H1 (cell line): ENCODE data around the gene IL12B.

ENCODE experiments used
- CHD2 ChIP-seq: IDR thresholded peaks from 2 replicates; pipeline ENCODE4 v1.6.1; 2012; ENCODE audit warnings: low read length, improper control_type of control experiment
- EZH2 ChIP-seq: fragments of 200-600 bp; sonication (generic); IDR thresholded peaks from 2 replicates; pipeline ENCODE4 v1.7.1; 2012; ENCODE audit warnings: low read depth, mild to moderate bottlenecking, moderate library complexity, low read length, inconsistent platforms; ENCODE audit not compliant: severe bottlenecking
- GTF2F1 ChIP-seq: IDR thresholded peaks from 2 replicates; pipeline ENCODE4 v1.6.1; 2012; ENCODE audit warnings: low read depth, low read length, improper control_type of control experiment, borderline replicate concordance
- MAFK ChIP-seq: IDR thresholded peaks from 2 replicates; pipeline ENCODE4 v1.6.1; 2012; ENCODE audit warnings: low read depth, mild to moderate bottlenecking, improper control_type of control experiment, low read length
- POLR2A ChIP-seq, 2 experiments: IDR thresholded peaks; 1 replicate in 1 of 2; 2 replicates in 1 of 2; pipeline ENCODE4 v1.6.1; 2011; ENCODE audit warnings: low read depth in 2 of 2, low read length in 2 of 2, mild to moderate bottlenecking in 2 of 2; ENCODE audit errors: control extremely low read depth in 1 of 2
- POLR2AphosphoS5 ChIP-seq: IDR thresholded peaks from 2 replicates; pipeline ENCODE4 v1.6.1; 2011; ENCODE audit warnings: low read depth, low read length
- RBBP5 ChIP-seq: IDR thresholded peaks from 2 replicates; pipeline ENCODE4 v1.7.1; 2012; ENCODE audit warnings: low read depth, mild to moderate bottlenecking, inconsistent platforms, low read length, moderate library complexity, borderline replicate concordance
- SRF ChIP-seq: IDR thresholded peaks from 2 replicates; pipeline ENCODE4 v1.6.1; 2011; ENCODE audit warnings: mild to moderate bottlenecking, low read depth, low read length, moderate library complexity
- TAF1 ChIP-seq: IDR thresholded peaks from 2 replicates; pipeline ENCODE4 v1.6.1; 2011; ENCODE audit warnings: mild to moderate bottlenecking, low read depth, low read length
- YY1 ChIP-seq: IDR thresholded peaks from 2 replicates; pipeline ENCODE4 v1.6.1; 2011; ENCODE audit warnings: low read depth, mild to moderate bottlenecking, low read length
- TF ChIP-seq, protein P1 (sequence below), 3 experiments: IDR thresholded peaks; 1 replicate in 2 of 3; 2 replicates in 1 of 3; pipeline versions ENCODE4 v1.5.1 to v1.6.1; 2011; ENCODE audit warnings: low read length in 3 of 3, mild to moderate bottlenecking in 3 of 3, inconsistent platforms in 2 of 3, low read depth in 1 of 3, moderate library complexity in 1 of 3; ENCODE audit not compliant: insufficient read depth in 1 of 3; ENCODE audit errors: control extremely low read depth in 1 of 3
- TF ChIP-seq, protein P2 (sequence below): IDR thresholded peaks from 2 replicates; pipeline ENCODE4 v1.6.1; 2011; ENCODE audit warnings: low read depth, mild to moderate bottlenecking, low read length; ENCODE audit not compliant: insufficient read depth
- TF ChIP-seq, protein P3 (sequence below): IDR thresholded peaks from 2 replicates; pipeline ENCODE4 v1.6.1; 2012; ENCODE audit warnings: low read length, inconsistent platforms

DNA sequence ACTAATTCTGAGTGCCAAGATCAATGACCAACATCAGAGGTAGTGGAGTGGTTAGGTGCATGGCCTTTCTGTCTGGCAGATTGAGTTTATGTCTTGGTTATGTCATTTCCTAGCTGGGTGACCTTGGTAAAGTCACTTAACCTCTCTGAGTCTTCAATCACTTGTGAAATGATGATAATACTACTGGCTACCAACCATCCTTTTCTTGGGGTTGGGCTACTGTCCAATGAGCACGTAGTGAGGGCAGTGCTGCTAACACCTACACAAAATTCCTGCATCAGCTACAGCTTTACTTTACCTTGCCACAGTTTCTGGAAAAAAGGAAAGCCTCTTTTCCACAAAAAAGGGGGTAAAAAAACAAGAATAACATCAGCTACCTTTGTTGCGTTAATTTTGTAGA is 12.4 kb downstream of the IL12B start:
- TF ChIP-seq POLR2A (IDR thresholded peaks at IDR 0.05; ENCODE audit: control extremely low read depth in 1 of 2, low read depth in 2 of 2, low read length in 2 of 2) (no peak), MAFK (no peak), TAF1 (no peak), RBBP5 (no peak), EZH2 (no peak), POLR2AphosphoS5 (no peak), GTF2F1 (no peak), SRF (no peak), YY1 (no peak), CHD2 (no peak)
- TF ChIP-seq, protein P1, sequence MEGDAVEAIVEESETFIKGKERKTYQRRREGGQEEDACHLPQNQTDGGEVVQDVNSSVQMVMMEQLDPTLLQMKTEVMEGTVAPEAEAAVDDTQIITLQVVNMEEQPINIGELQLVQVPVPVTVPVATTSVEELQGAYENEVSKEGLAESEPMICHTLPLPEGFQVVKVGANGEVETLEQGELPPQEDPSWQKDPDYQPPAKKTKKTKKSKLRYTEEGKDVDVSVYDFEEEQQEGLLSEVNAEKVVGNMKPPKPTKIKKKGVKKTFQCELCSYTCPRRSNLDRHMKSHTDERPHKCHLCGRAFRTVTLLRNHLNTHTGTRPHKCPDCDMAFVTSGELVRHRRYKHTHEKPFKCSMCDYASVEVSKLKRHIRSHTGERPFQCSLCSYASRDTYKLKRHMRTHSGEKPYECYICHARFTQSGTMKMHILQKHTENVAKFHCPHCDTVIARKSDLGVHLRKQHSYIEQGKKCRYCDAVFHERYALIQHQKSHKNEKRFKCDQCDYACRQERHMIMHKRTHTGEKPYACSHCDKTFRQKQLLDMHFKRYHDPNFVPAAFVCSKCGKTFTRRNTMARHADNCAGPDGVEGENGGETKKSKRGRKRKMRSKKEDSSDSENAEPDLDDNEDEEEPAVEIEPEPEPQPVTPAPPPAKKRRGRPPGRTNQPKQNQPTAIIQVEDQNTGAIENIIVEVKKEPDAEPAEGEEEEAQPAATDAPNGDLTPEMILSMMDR (IDR thresholded peaks at IDR 0.05; ENCODE audit: control extremely low read depth in 1 of 3, insufficient read depth in 1 of 3, low read depth in 1 of 3, low read length in 3 of 3), result no peak
- TF ChIP-seq, protein P2, sequence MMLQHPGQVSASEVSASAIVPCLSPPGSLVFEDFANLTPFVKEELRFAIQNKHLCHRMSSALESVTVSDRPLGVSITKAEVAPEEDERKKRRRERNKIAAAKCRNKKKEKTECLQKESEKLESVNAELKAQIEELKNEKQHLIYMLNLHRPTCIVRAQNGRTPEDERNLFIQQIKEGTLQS, result no peak
- TF ChIP-seq, protein P3, sequence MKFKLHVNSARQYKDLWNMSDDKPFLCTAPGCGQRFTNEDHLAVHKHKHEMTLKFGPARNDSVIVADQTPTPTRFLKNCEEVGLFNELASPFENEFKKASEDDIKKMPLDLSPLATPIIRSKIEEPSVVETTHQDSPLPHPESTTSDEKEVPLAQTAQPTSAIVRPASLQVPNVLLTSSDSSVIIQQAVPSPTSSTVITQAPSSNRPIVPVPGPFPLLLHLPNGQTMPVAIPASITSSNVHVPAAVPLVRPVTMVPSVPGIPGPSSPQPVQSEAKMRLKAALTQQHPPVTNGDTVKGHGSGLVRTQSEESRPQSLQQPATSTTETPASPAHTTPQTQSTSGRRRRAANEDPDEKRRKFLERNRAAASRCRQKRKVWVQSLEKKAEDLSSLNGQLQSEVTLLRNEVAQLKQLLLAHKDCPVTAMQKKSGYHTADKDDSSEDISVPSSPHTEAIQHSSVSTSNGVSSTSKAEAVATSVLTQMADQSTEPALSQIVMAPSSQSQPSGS, result no peak
